ENCODE data around the gene FTO.

FTO gene

DNA sequence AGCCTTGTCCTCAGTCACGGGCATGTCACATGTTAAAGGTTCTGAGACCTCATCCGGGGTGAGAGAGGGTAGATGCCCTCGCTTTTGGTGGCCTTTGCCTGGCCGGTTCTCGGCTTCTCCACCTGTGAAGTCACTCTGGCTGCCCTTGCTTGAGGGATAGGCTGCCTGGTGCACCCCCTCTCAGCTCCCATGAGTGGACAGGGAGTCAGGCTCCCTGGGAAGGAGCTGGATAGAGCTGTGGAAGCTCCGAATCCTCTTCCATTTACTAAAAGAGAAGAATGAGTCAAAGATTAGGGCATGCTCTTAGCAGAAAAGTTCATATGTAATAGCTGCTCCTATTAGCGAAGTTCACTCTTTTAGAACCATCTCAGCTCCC, 440.6 kb downstream of the FTO start:
- no peak for DNase-seq
- Histone ChIP-seq H3K27ac (no peak overlapping the region), H3K36me3 (no peaks in the 10 kb centered on the region), H3K9me3 (no peaks in the 10 kb centered on the region), H3K4me1 (no peaks in the 10 kb centered on the region), H3K4me3 (no peak overlapping the region), H3K27me3 (peaks cover 0 to 5% of the 10 kb centered on the region in 2 donors)
- intact Hi-C loops (cut with DNase I; ENCODE audit: low total_unique reads) = loop anchor here (10.0 kb wide), 1 partner anchor 910 kb away; no protein-coding TSS in a partner anchor
- no peak for TF ChIP-seq CTCF (IDR thresholded peaks at IDR 0.05)

DNA sequence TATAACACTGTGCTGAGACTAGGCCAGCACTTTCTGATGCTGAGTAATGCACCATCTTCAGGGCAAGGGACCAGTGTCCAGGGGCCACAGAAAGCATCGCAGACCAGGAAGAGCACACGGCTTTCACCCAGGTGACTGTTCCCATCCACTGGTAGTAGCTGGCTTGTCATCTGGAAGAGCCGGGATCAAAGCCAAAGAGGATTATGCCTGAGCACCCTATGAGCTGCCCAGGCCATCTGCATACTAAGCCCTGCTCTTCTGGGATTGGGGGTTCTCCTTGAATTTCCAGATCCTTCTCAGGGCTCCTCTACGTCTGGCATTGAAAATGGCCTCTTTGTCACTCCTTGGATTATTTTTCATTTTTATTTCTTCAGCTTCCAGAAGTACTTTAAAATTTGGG, 441.9 kb downstream of the FTO start:
- no peak overlapping the region for H3K27ac ChIP-seq
- no peak overlapping the region for H3K4me3 ChIP-seq
- TF ChIP-seq CTCF (IDR thresholded peaks at IDR 0.05) = no peak
- no peaks in the 10 kb centered on the region for H3K9me3 ChIP-seq
- intact Hi-C loops (cut with DNase I; ENCODE audit: low total_unique reads) = loop anchor here (10.0 kb wide), 1 partner anchor 909 kb away; no protein-coding TSS in a partner anchor
- H3K27me3 ChIP-seq = peaks cover 0 to 9% of the 10 kb centered on the region in 2 donors
- H3K4me1 ChIP-seq = no peaks in the 10 kb centered on the region
- H3K36me3 ChIP-seq = no peaks in the 10 kb centered on the region
- no peak for DNase-seq

GRCh38 chr16:54148974-54149373, 445.0 kb downstream of the FTO start:
- TF ChIP-seq CTCF (IDR thresholded peaks at IDR 0.05) = no peak
- peaks cover 0 to 7% of the 10 kb centered on the region in 2 donors for H3K27me3 ChIP-seq
- DNase-seq = no peak
- H3K4me1 ChIP-seq = no peaks in the 10 kb centered on the region
- no peak overlapping the region for H3K27ac ChIP-seq
- H3K9me3 ChIP-seq = no peaks in the 10 kb centered on the region
- no peak overlapping the region for H3K4me3 ChIP-seq
- intact Hi-C loops (cut with DNase I; ENCODE audit: low total_unique reads) = loop anchor here (10.0 kb wide), 1 partner anchor 906 kb away; no protein-coding TSS in a partner anchor
- H3K36me3 ChIP-seq = no peaks in the 10 kb centered on the region

DNA sequence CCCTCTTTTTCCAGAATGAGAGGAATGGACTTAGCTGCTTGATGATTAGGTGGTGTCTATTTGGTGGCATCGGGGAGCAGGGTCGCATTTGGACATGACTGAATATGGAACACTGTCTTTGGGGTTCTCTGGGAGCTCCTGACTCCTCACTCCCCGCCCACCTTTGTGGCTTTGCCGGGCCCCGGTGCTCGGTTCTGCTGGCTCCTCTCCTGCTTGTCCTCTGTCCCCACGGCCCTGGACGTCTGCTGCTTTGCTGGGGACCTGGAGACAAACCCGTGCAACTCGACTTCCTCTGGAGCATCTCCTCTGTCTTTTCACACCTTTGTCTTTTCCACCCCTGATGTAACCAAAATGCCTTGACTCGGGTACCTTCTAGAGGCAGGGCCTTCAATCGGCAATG, 446.9 kb downstream of the FTO start:
- Histone ChIP-seq H3K9me3 (no peaks in the 10 kb centered on the region), H3K36me3 (no peaks in the 10 kb centered on the region), H3K4me3 (no peak overlapping the region), H3K27me3 (peaks cover 0 to 7% of the 10 kb centered on the region in 2 donors), H3K4me1 (no peaks in the 10 kb centered on the region), H3K27ac (no peak overlapping the region)
- no peak for TF ChIP-seq CTCF (IDR thresholded peaks at IDR 0.05)
- intact Hi-C loops (cut with DNase I; ENCODE audit: low total_unique reads) = no loop called here
- no peak for DNase-seq

DNA sequence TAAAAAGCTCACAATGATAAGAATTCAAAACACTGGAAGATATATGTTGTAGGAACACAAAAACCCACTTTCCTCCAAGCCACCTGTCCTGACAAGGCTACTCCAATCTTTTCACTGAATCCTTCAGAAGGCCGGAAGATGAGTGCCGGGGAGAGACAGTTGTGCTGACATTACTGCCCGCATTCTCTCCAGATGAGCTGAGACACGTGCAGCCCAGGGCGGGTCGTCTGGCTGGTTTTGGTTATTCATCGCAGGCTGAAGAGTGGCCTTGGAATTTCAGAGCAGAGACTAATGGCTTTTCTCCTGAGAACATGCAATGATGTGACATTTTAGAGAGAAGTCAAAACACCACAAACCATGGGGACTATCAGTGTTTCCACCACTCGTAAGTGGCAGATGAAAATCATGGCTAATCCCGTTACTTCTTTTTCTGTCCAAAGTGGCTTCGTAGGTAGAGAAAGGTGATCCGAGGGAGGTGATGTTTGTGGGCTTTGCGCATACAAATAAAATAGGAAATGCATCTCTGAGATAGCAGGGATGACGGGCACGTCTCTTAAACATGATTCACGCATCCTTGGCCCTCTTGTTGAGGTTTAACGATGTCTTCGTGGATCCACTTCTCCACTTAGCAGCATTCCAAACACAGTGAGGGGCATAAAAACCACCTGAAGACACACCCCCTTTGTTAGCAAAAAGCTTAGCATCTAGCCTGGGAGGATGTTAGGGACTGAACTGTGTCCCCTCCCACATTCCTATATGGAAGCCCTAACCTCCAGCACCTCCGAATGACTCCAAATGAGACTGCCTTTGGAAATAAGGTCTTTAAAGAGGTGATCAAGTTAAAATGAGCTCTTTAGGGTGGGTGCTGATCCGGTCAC, 448.6 kb downstream of the FTO start:
- no peak for TF ChIP-seq CTCF (IDR thresholded peaks at IDR 0.05)

More for the DNA sequence above, 448.6 kb downstream of the FTO start:
- Histone ChIP-seq H3K27me3 (peaks cover 0 to 7% of the 10 kb centered on the region in 2 donors), H3K36me3 (no peaks in the 10 kb centered on the region), H3K27ac (no peak overlapping the region), H3K4me3 (no peak overlapping the region), H3K9me3 (no peaks in the 10 kb centered on the region), H3K4me1 (no peaks in the 10 kb centered on the region)
- intact Hi-C loops (cut with DNase I; ENCODE audit: low total_unique reads) = no loop called here
- DNase-seq = no peak
